Panc1 (cell line): Measurements from ENCODE around the gene VPS52. TPM values are rescaled to one million over a fixed set of nuclear protein-coding genes. Genes with fewer than 3 reads are reported as not detected.

Experiments used
- ATAC-seq: fragments of 200-7000 bp; cut with Tn5 transposase; 2 replicates; pipeline ENCODE4 v1.9.1; 2020; ENCODE audit warnings: mild to moderate bottlenecking, moderate library complexity
- BruUV-seq: library from RNA; stranded (reverse); fragments of 400-500 nt; replicated peaks from 2 replicates; lab custom pipeline; 2021; lab: Mats Ljungman, UMichigan
- CTCF ChIA-PET: fragments of 300-600 bp; sonication (Branson Sonifier 250); formaldehyde crosslinking; loops from one replicate; lab custom pipeline; 2022; ENCODE audit warnings: antibody characterized with exemption; lab: Charles Lee
- POLR2A ChIA-PET: fragments of 300-600 bp; sonication (Branson Sonifier 250); formaldehyde crosslinking; loops from one replicate; lab custom pipeline; 2022; ENCODE audit warnings: antibody characterized with exemption; lab: Charles Lee
- DNase-seq: peaks from one replicate; pipeline ENCODE4 v3.0.0-alpha.2; 2010; ENCODE audit warnings: low read depth, low spot score
- H3K27ac ChIP-seq: 2 replicates; pipeline ENCODE4 v1.5.1; 2011; ENCODE audit warnings: mild to moderate bottlenecking, low read length, inconsistent platforms
- H3K27me3 ChIP-seq: fragments of 200-500 bp; sonication (Bioruptor generic); 2 replicates; pipeline ENCODE4 v1.6.0; 2014; ENCODE audit warnings: low read length, inconsistent platforms; ENCODE audit not compliant: control insufficient read depth, insufficient read depth
- H3K36me3 ChIP-seq: fragments of 200-500 bp; sonication (Bioruptor generic); 2 replicates; pipeline ENCODE4 v1.5.1; 2014; ENCODE audit warnings: inconsistent platforms, mild to moderate bottlenecking, low read length, moderate library complexity; ENCODE audit not compliant: control insufficient read depth, insufficient read depth
- H3K4me1 ChIP-seq: 2 replicates; pipeline ENCODE4 v1.5.1; 2011; ENCODE audit warnings: inconsistent platforms, mild to moderate bottlenecking, low read length, moderate library complexity; ENCODE audit not compliant: control insufficient read depth, insufficient read depth
- H3K4me3 ChIP-seq, 2 experiments: 2 replicates each; pipeline ENCODE4 v1.5.1; 2011 to 2012; ENCODE audit warnings: low read depth in 2 of 2, low read length in 2 of 2, mild to moderate bottlenecking in 2 of 2, inconsistent platforms in 1 of 2, moderate library complexity in 1 of 2
- H3K9me3 ChIP-seq: fragments of 200-500 bp; sonication (Bioruptor generic); 2 replicates; pipeline ENCODE4 v1.5.1; 2014; ENCODE audit warnings: low read depth, mild to moderate bottlenecking, inconsistent platforms, low read length, moderate library complexity; ENCODE audit not compliant: control insufficient read depth, insufficient read depth
- POLR2AphosphoS5 ChIP-seq: IDR thresholded peaks from 2 replicates; pipeline ENCODE4 v1.6.1; 2012; ENCODE audit warnings: mild to moderate bottlenecking, low read depth, low read length, moderate library complexity
- REST ChIP-seq, 2 experiments: IDR thresholded peaks; 2 replicates each; pipeline ENCODE4 v1.6.1; 2011 to 2012; ENCODE audit warnings: low read depth in 2 of 2, control low read depth in 1 of 2, low read length in 1 of 2, mild to moderate bottlenecking in 1 of 2, moderate library complexity in 1 of 2; ENCODE audit not compliant: insufficient read depth in 1 of 2
- SIN3A ChIP-seq: IDR thresholded peaks from 2 replicates; pipeline ENCODE4 v1.6.1; 2012; ENCODE audit warnings: low read depth, mild to moderate bottlenecking, low read length, moderate library complexity, borderline replicate concordance; ENCODE audit not compliant: insufficient read depth
- TCF7L2 ChIP-seq: IDR thresholded peaks from 2 replicates; pipeline ENCODE4 v1.6.1; 2011; ENCODE audit warnings: mild to moderate bottlenecking, low read depth, low read length, inconsistent platforms
- in situ Hi-C: cut with HindIII; loops from 2 replicates; pipeline ENCODE4 v1.10.0; 2016; ENCODE audit warnings: low sequenced_read_pairs, low pct_unique_long_range_greater_than_20kb
- intact Hi-C: fragments of 100-400 bp; cut with micrococcal nuclease; formaldehyde crosslinking; loops from one replicate; pipeline ENCODE4 v1.10.0; 2022; ENCODE audit not compliant: unreplicated experiment
- total RNA-seq: library from RNA; stranded (reverse); gene quantifications from one replicate; pipeline ENCODE4 v1.2.1, GENCODE V29; 2021; ENCODE audit not compliant: unreplicated experiment
- TF ChIP-seq, protein P1 (sequence below): fragments of 450-650 bp; IDR thresholded peaks from 2 replicates; pipeline ENCODE4 v1.5.1; 2017; ENCODE audit warnings: mild to moderate bottlenecking

The VPS52 gene
- total RNA-seq, 1 experiment from 2014 or later = 77.7 TPM

DNA sequence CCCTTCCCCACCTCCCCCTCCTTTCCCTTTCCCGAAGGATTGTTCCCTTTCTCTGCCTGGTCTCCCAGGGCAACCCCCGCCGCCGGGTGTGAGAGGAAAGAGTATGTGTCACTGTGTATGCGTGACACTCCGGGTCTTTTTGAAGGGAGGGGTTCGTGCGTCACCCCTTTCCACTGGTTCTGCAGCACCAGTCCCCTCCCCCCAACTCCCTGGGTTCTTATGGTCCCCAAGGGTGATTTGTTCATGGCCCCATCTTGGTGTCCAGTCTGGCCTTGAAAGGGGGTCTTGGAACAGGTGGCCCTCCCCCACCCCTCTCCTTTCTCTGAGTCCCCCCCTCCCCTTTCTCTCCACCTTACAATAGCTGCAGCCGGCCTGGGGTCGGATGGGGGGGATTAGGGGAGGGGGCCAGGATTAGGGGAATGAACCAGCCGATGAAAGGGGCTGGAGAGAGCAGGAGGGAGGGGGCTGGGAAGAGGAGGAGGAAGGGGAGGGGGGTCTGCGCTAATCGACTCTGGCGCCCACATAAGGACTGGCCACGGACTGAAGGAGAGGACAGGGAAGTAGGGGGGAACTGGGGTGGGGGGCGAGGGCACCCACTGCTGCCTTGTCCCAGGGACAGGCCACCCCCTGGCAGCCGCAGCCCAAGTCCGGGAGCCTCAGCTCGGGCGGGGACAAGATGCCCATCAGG, 64.7 kb downstream of the VPS52 start:
- Histone ChIP-seq H3K9me3 (no peaks in the 10 kb centered on the region), H3K27me3 (no peaks in the 10 kb centered on the region), H3K27ac (peak overlapping the region; percentile 95), H3K36me3 (peaks cover 6% of the 10 kb centered on the region), H3K4me3 (peak overlapping the region; percentile 84 to 92), H3K4me1 (peaks cover 42% of the 10 kb centered on the region)
- ATAC-seq (peak; percentile 14; the same call in 1 of the 2 replicates), DNase-seq (no peak)
- POLR2A ChIA-PET = interaction anchor here (0.6 kb wide), 1 partner anchor 235 kb away, joined by 6 read pairs; no protein-coding TSS in a partner anchor
- no TSS peak for BruUV-seq
- in situ Hi-C loops = no loop called here
- TF ChIP-seq REST (IDR thresholded peaks at IDR 0.05; ENCODE audit: insufficient read depth in 1 of 2, low read depth in 2 of 2, low read length in 1 of 2) (no peak), POLR2AphosphoS5 (no peak), SIN3A (no peak), TCF7L2 (no peak)
- TF ChIP-seq, protein P1, sequence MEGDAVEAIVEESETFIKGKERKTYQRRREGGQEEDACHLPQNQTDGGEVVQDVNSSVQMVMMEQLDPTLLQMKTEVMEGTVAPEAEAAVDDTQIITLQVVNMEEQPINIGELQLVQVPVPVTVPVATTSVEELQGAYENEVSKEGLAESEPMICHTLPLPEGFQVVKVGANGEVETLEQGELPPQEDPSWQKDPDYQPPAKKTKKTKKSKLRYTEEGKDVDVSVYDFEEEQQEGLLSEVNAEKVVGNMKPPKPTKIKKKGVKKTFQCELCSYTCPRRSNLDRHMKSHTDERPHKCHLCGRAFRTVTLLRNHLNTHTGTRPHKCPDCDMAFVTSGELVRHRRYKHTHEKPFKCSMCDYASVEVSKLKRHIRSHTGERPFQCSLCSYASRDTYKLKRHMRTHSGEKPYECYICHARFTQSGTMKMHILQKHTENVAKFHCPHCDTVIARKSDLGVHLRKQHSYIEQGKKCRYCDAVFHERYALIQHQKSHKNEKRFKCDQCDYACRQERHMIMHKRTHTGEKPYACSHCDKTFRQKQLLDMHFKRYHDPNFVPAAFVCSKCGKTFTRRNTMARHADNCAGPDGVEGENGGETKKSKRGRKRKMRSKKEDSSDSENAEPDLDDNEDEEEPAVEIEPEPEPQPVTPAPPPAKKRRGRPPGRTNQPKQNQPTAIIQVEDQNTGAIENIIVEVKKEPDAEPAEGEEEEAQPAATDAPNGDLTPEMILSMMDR = no peak
- intact Hi-C loops = no loop called here
- CTCF ChIA-PET = no interaction called here

- H3K36me3 ChIP-seq = peaks cover 10% of the 10 kb centered on the region
- no TSS peak for BruUV-seq
- POLR2A ChIA-PET = interaction anchor here (0.7 kb wide), 1 partner anchor 71 kb away, joined by 8 read pairs; the partner anchor contains the start of gene B3GALT4
- no peak for DNase-seq
- TF ChIP-seq, protein P1 = no peak
- TF ChIP-seq POLR2AphosphoS5 (no peak), TCF7L2 (no peak), SIN3A (no peak), REST (IDR thresholded peaks at IDR 0.05; ENCODE audit: insufficient read depth in 1 of 2, low read depth in 2 of 2, low read length in 1 of 2) (no peak)
- CTCF ChIA-PET = interaction anchor here (0.7 kb wide), 1 partner anchor 42 kb away, joined by 5 read pairs; no protein-coding TSS in a partner anchor
- intact Hi-C loops = no loop called here
- peak overlapping the region; percentile 8 for H3K27ac ChIP-seq
- H3K4me1 ChIP-seq = peaks cover 46% of the 10 kb centered on the region
- ATAC-seq = no peak
- no peaks in the 10 kb centered on the region for H3K9me3 ChIP-seq
- in situ Hi-C loops = no loop called here
- peak overlapping the region in 1 of 2 experiments; percentile 8; a peak in 1 of 4 replicates for H3K4me3 ChIP-seq
- H3K27me3 ChIP-seq = no peaks in the 10 kb centered on the region
Measured at GRCh38 chr6:33206027-33206863, 65.4 kb downstream of the VPS52 start.
